Central memory CD8-positive, alpha-beta T cell (primary cell): ENCODE data around the gene TIPRL.

Experiments used
- ATAC-seq: fragments of 150-1000 bp; cut with Tn5 transposase; replicated peaks from 2 replicates; pipeline ENCODE4 v1.10.0; 2022; ENCODE audit warnings: mild to moderate bottlenecking, moderate FRiP score, moderate number of reproducible peaks; ENCODE audit not compliant: poor library complexity, severe bottlenecking; ENCODE audit errors: extremely low read depth
- DNase-seq, 2 donors: peaks; one replicate each; pipeline ENCODE4 v3.0.0; 2021; ENCODE audit warnings: low spot score in 2 of 2
- H3K27ac Mint-ChIP-seq: one replicate; pipeline ENCODE4 v1.8.0; 2022; ENCODE audit warnings: low read depth, mild to moderate bottlenecking, moderate library complexity, mixed read lengths
- H3K27me3 Mint-ChIP-seq: one replicate; pipeline ENCODE4 v1.8.0; 2022; ENCODE audit warnings: mixed read lengths
- H3K36me3 Mint-ChIP-seq: one replicate; pipeline ENCODE4 v1.8.0; 2022; ENCODE audit warnings: mild to moderate bottlenecking, moderate library complexity, mixed read lengths; ENCODE audit not compliant: insufficient read depth
- H3K4me1 Mint-ChIP-seq: one replicate; pipeline ENCODE4 v1.8.0; 2022; ENCODE audit warnings: mixed read lengths
- H3K4me3 Mint-ChIP-seq: one replicate; pipeline ENCODE4 v1.8.0; 2022; ENCODE audit warnings: mild to moderate bottlenecking, moderate library complexity, mixed read lengths
- H3K9me3 Mint-ChIP-seq: one replicate; pipeline ENCODE4 v1.8.0; 2022; ENCODE audit warnings: mixed read lengths

The TIPRL gene

GRCh38 chr1:168246506-168246905, 67.7 kb downstream of the TIPRL start:
- Mint-ChIP-seq H3K36me3 (peaks cover 66% of the 10 kb centered on the region), H3K27ac (peak overlapping the region; percentile 29), H3K4me3 (no peak overlapping the region), H3K9me3 (no peaks in the 10 kb centered on the region), H3K27me3 (no peaks in the 10 kb centered on the region), H3K4me1 (peaks cover 66% of the 10 kb centered on the region)
- DNase-seq, result no peak
- ATAC-seq, result no peak
